Measurements from ENCODE around the gene LOXL3.

The LOXL3 gene

GRCh38 chr2:74553892-74554819 lies at the start of gene LOXL3, which contains the start of gene DOK1:
TSS of gene LOXL3 (minus strand) at chr2:74553942. CDS start at chr2:74552634, 1,308 bp downstream.
TSS of gene DOK1 (plus strand) at chr2:74554720. CDS start at chr2:74554755, 35 bp downstream.
- no peak for FAIRE-seq

DNA sequence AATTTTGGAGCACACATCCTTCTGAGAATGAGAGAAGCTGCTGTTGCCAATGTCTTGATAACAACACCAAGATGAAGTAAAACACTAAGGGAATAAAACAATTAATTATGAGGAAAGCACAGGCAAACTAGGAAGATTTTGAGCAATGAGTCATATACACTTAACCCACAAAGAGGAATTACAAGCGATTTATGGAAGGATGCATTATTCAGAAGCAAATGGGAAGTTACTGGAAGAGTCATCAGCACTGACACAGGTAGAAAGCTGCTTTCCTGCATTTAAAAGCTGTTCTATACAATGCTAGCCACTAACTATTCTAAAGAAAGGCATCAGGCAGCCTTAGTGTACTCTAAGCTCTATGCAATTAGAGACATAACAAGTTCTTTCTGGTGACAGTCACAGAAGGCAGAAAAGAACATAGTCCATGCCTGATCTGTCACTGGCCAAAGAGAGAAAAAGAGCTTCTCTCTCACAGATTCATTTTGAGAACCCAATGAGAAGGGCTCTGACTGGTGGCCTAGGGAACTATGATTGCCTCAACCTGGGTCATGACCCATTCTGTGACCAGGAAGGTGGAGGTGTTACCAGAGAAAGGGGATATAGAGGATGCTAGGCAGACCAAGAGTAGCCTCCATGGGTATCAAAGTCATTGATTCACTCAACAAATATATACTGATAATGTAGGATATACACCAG lies 49.0 kb upstream of the LOXL3 start:
- no peak for FAIRE-seq

- FAIRE-seq, result no peak
Observed at GRCh38 chr2:74599676-74600075, 45.9 kb upstream of the LOXL3 start.

DNA sequence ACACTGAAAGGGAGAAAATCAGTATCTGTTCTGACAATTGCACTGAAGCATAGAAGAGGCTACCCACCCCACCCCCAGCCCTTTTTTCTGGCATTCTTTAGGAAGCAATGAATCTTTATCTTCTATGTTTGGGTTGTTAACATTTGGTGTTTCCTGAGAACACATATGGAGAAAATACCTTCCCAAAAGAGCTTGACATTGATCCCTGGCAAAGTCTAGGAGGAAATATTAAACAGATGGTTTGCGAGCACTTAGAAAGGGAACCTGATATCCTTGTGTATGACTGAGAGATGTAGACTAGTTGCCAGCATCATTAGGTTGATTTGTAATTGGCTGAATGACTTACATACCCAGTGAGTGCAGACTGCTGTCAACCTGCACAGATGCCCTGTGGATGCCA lies 43.7 kb upstream of the LOXL3 start:
- no peak for FAIRE-seq

DNA sequence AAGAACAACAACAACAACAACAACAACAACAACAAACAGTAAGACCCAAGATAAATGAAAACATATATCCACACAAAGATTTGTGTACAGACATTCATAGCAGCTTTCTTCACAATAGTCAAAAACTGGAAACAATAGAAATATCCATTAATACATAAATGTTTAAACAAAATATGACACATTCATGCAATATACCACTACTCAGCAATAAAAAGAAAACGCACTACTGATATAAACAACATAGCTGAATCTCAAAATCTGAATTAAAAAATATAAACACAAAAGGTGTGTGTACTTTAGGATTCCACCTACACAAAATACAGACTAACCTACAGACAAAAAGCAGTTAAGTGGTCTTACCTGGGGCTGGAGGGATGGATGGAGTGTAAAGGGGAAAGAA lies 42.8 kb upstream of the LOXL3 start:
- FAIRE-seq, result no peak

DNA sequence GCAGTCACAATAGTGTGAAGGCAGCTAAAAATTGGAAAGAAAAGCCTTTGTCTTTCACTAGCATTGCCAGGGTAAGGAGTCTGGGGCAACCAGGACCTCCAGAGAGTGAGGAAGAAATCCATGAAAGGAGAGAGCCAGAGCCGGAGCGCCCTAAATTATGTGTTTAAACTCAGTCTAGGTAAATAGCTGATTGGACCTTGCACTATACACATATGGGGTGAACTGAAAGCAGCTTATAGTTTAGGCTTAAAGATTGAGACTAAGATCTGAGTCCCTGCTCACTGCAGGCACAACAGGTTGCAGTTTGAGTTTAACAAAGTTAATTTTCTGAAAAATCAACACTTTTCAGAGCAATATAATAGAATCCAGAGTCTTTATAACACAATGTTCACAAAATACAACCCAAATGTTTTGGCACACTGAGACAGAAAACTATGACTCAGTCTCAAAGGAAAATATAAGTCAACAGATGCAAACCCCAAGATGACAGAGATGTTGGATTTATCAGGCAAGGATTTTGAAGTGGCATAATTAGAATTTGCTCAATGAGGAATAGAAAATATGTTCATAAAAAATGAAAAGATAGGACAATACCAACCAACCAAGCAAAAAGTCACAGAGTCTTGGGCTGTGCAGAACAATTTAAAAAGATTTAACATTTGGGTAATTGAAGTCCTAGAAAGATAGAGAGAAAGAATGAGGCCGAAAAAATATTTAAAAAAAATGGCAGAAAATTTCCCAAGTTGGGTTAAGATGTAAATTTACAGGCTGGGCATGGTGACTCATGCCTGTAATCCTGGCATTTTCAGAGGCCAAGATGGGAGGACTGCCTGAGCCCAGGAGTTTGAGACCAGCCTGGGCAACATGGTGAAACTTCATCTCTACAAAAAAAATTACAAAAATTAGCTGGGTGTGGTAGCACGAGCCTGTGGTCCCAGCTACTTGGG lies 40.4 kb upstream of the LOXL3 start:
- FAIRE-seq, result no peak

GRCh38 chr2:74588664-74589063 lies 34.9 kb upstream of the LOXL3 start:
- FAIRE-seq, result no peak

- FAIRE-seq, result peak; percentile 92
Observed at GRCh38 chr2:74587664-74588277, 34.0 kb upstream of the LOXL3 start.

- FAIRE-seq, result no peak
Observed at GRCh38 chr2:74585406-74586185, 31.9 kb upstream of the LOXL3 start.

DNA sequence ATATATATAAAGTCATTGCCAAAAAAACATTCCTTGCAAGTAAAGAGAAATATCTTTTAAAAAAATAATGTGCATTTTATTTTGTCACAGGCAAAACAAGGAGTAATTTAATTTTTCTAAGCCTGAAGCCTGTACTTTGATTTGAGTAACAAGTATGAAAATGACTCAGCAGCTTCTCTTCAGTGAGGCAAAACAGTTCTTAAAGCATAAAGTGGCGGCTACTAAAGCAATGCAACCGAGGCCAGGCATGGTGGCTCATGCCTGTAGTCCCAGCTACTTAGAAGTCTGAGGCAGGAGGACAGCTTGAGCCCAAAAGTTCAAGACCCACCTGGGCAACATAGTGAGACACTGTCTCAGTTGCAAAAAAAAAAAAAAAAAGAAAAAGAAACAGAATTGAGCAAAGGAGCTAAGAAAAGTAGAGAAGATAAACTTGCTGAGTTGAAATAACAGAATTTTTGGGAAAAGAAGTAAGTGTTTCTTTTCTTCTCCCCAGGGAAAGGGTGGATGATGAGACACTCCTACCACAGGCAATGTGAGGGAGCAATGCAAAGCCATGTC lies 30.4 kb upstream of the LOXL3 start:
- no peak for FAIRE-seq

GRCh38 chr2:74583504-74583903 lies 29.8 kb upstream of the LOXL3 start:
- FAIRE-seq, result no peak

GRCh38 chr2:74582184-74582583 lies 28.4 kb upstream of the LOXL3 start:
- FAIRE-seq, result no peak

- FAIRE-seq, result no peak
Observed at GRCh38 chr2:74581463-74581862, 27.7 kb upstream of the LOXL3 start.

DNA sequence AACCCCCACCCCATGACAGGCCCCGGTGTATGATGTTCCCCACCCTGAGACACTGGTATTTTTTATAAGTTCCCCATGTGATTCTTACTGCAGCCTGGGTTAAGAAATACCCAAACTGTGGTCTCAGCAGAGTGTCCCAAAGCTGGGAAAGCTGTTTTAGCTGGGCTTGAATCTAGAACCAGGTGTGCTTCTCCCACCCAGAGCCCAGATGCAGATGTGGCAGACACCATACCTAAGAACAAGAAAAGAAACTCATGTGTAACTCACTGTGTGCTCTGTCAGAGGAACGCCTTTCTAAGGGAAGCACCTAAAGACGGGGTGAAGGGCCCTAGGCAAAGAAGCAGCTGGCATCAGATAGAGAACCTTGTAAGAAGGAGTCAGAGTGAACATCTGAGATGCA lies 24.7 kb upstream of the LOXL3 start:
- FAIRE-seq, result no peak

DNA sequence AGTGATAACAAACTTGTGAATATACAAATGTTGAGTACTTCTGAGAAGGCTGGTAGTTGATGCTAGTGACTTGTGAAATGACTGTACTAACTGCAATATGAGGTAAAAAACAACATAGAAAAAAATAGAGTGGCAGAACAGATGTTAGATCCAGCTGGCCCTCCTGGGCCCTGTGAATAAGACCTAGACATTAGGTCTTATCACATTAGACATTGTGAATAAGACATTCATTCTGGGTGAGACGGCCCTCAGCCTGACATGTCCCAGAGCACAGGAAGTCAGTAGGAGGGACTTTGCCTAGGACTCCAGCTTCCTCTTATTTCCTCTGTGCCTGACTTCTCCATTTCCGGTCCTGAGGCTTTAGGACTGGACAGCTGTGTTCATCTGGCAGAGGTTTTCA lies 23.7 kb upstream of the LOXL3 start:
- no peak for FAIRE-seq

GRCh38 chr2:74576863-74577229 lies 23.1 kb upstream of the LOXL3 start:
- FAIRE-seq, result no peak

GRCh38 chr2:74576211-74576862 lies 22.6 kb upstream of the LOXL3 start:
- no peak for FAIRE-seq

DNA sequence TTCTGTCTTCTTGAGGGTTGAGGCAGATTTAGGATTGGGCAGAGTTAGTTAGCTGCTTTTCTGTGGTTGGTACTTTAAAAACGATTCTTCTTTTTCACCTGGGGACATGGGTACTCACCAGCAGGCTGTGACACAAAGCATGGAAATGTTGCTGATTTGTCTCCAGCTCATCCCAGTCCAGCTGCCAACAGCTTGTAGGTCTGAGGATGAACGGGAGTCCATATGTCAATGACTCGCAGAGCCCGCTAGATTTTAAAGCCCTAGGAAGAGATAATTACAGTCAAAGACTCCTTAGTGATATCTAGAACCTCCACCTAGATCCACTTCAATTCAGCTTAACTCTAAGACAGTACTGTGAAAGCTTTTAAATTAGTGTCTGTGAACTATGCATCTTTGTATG lies 21.6 kb upstream of the LOXL3 start:
- no peak for FAIRE-seq

- no peak for FAIRE-seq
Observed at GRCh38 chr2:74573747-74574562, 20.2 kb upstream of the LOXL3 start.
